Mononuclear cell (primary cell): ENCODE data around the gene ZNF236. TPM values are rescaled to one million over a fixed set of nuclear protein-coding genes. Genes with fewer than 3 reads are reported as not detected.
"Not testable (repeated sequence)": the region's sequence is repeated elsewhere in the genome, so short reads cannot be mapped to it uniquely, and the experiment has no call there.

Source experiments
- H3K27me3 ChIP-seq: 2 replicates; pipeline ENCODE4 v1.6.0; 2011; ENCODE audit warnings: low read length, control low read depth; ENCODE audit not compliant: insufficient read depth
- H3K4me1 ChIP-seq: 2 replicates; pipeline ENCODE4 v1.5.1; 2011; ENCODE audit warnings: mild to moderate bottlenecking, low read length, control low read depth; ENCODE audit not compliant: insufficient read depth
- H3K4me3 ChIP-seq: 2 replicates; pipeline ENCODE4 v1.5.1; 2011; ENCODE audit warnings: mild to moderate bottlenecking, low read length, moderate library complexity
- H3K9me3 ChIP-seq: 2 replicates; pipeline ENCODE4 v1.5.1; 2011; ENCODE audit warnings: low read depth, mild to moderate bottlenecking, control low read depth, low read length
- total RNA-seq: library from RNA; depleted of rRNA; stranded (reverse); fragments of >200 nt; gene quantifications from one replicate; pipeline ENCODE4 v1.2.3, GENCODE V29; 2012

Gene ZNF236
- total RNA-seq, 1 donor: 21.4 TPM

GRCh38 chr18:77008006-77008405 lies 185.6 kb downstream of the ZNF236 start:
- Histone ChIP-seq H3K27me3 (no peaks in the 10 kb centered on the region), H3K4me3 (no peak overlapping the region), H3K4me1 (peaks cover 52% of the 10 kb centered on the region), H3K9me3 (no peaks in the 10 kb centered on the region)

DNA sequence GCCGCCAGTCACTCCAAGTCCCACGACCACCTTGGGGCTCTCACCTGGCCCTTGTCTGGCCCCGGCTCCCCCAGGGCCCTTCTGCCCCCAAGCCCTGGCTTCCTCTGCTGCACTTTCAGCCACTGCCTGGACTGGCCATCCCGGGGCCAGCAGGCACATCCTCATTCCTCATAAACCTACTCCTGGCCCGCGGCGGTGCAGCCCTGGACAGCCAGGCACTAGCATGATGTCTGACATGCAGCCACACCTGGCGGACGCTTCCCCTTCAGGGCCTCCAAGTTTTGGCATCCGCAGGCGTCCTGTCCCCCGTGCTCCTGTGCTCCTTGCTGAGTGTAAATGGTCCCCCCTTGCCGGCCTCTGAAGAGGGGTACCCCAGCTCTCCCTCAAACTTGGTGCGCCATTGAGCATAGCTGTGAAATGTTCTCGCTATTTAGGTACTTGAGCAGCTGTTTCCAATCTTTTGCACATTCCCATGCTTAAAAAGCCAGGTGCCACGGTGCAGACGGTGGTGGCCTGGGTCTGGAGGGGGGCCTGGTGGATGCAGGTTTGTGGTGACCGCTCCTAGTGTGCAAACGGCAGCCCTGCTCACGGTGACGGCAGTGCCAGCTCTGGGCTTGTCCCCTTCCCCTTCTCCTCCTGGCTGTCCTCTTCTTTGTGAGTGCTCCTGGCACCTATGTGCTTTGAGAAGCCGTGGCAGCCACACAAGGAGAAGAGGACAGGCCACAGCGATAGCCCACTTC lies 186.4 kb downstream of the ZNF236 start:
- H3K27me3 ChIP-seq: no peaks in the 10 kb centered on the region
- no peak overlapping the region for H3K4me3 ChIP-seq
- H3K4me1 ChIP-seq: peaks cover 58% of the 10 kb centered on the region
- no peaks in the 10 kb centered on the region for H3K9me3 ChIP-seq

- no peak overlapping the region for H3K4me3 ChIP-seq
- H3K4me1 ChIP-seq: peaks cover 58% of the 10 kb centered on the region
- no peaks in the 10 kb centered on the region for H3K9me3 ChIP-seq
- no peaks in the 10 kb centered on the region for H3K27me3 ChIP-seq
These were observed 187.3 kb downstream of the ZNF236 start for GRCh38 chr18:77009675-77010074.

- Histone ChIP-seq H3K27me3 (no peaks in the 10 kb centered on the region), H3K4me1 (peaks cover 43% of the 10 kb centered on the region), H3K9me3 (no peaks in the 10 kb centered on the region), H3K4me3 (no peak overlapping the region)
These were observed 189.8 kb downstream of the ZNF236 start for GRCh38 chr18:77012120-77012519.

DNA sequence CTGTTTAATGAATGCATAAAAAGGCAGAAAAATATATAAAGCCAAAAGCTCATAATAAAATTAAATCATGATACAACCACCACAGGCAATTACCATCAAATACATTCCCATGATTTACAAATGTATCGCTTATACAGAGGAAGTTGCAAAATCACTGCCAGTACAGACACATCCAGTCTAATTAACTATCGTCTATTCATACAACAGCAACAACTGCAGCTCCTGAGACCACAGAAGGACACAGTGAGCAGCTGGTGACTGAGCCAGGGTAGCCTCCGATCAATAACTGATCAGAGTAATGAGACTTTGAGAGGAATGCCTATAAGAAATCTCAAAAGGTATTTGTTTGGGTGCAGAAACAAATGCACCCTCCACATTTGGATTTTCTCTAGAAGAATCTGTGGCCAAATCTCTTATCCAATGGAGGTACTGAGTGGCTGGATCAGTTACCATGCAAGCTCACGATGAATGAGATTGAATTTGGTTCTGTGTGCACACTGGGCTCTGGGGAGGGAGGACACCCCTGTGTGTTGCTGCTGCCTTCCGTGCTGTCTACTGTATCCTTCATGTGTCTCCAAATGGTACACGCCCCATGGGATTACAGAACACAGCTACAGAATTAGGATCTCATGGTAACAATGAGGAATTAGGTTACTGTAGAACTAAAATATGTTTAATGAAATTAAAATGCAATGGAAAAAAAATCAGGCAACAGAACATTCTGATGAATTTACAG lies 190.6 kb downstream of the ZNF236 start:
- H3K9me3 ChIP-seq: no peaks in the 10 kb centered on the region
- H3K4me3 ChIP-seq: no peak overlapping the region
- H3K4me1 ChIP-seq: peaks cover 37% of the 10 kb centered on the region
- no peaks in the 10 kb centered on the region for H3K27me3 ChIP-seq

DNA sequence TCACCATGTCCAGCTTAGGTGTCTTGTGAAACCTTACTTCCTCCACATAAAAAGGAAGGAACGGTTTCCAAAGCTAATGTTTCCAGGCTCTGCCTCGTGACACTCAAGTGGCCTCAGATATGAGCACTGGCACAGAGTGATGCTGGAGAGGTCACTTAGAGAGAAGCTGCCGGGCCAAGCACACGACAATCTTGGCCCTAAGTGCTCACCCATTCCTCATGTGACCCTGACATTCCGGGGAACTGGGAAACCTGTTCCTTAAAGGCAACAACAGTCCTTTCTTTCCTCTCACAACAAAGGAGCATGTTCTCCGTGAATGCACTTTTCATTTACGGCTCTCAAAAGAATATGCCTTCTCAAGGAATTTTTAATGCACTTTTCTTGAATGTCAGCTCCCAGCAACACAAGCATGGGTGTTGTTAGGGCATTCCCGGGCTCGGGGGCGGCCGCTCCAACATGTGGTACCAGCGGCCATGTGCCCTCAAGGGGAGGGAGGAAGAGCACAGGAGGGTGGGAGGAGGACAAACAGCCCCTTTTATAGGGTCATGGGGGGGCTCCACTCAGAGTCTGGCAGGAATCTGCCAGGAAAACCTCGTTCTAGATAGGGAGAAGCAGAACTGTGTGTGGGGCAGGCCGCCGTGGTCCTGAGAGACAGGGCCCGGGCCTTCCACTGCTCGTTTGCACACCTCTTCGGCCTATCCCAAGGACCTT lies 191.6 kb downstream of the ZNF236 start:
- H3K4me3 ChIP-seq: no peak overlapping the region
- H3K4me1 ChIP-seq: peaks cover 37% of the 10 kb centered on the region
- no peaks in the 10 kb centered on the region for H3K9me3 ChIP-seq
- H3K27me3 ChIP-seq: no peaks in the 10 kb centered on the region

DNA sequence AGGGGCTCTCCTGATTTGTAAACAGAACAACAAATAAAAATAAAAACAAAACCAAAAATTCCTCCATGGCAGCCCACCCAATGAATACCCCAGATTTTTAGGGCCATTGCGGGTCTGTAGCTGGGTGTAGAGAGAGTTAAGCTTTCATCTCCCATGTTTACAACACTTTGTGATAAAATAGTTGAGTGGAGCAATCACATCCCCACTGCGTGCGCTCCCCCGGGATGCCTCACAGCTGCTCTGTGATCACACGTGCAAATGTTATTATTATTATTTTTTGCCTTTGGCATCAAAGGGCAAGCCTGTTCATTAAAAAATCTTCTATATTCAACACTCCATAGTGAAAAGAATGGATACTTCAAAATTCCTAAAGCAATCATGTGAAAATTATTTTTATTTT lies 192.2 kb downstream of the ZNF236 start:
- Histone ChIP-seq H3K9me3 (no peaks in the 10 kb centered on the region), H3K27me3 (no peaks in the 10 kb centered on the region), H3K4me3 (no peak overlapping the region), H3K4me1 (peaks cover 41% of the 10 kb centered on the region)

- no peaks in the 10 kb centered on the region for H3K27me3 ChIP-seq
- no peak overlapping the region for H3K4me3 ChIP-seq
- H3K4me1 ChIP-seq: peaks cover 42% of the 10 kb centered on the region
- H3K9me3 ChIP-seq: no peaks in the 10 kb centered on the region
These were observed 192.8 kb downstream of the ZNF236 start for GRCh38 chr18:77015169-77015568.

DNA sequence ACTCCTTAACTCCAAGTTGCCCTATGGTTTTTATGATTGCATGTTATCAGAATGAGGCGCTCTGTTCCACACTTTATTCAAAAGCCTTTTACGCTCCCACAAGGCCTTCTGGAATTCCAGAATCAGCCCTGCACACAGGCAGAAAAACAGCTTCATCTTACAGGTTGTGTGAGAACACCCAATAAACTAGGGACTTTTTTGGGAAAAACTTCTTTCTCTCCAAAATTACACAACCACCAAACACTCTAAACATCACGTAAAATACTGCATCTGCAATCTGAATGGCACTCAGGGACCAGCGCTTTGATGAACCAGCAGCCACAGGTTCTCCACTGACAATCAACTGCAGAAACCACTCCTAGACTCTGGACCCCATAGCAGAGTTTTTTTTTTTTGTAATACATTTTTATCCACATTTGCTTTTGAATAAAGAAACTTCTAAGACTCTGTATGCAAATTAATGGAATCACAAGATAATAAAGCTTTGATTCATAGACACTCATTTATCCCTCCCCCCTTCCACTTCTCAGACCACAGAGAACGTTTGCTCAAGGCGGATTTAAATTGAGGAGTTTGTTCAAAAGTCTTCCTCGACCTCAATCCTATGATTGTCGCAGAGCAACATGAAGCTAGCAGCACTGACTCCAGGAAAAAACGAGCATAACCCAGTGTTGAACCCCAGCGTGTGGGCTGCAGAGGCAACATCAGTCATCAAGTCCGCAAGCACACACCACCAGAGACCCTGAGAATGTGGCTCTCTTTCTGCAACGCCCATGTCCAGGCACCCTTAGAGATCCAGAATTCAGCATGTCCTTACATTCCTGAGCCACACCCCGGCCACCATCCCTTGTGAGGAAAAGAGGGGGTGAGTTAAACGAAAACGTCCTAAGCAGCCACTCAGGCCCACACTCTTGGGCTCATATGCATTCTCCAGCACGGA lies 193.7 kb downstream of the ZNF236 start:
- Histone ChIP-seq H3K9me3 (no peaks in the 10 kb centered on the region), H3K4me3 (no peak overlapping the region), H3K27me3 (no peaks in the 10 kb centered on the region), H3K4me1 (peaks cover 48% of the 10 kb centered on the region)

- Histone ChIP-seq H3K27me3 (no peaks in the 10 kb centered on the region), H3K9me3 (no peaks in the 10 kb centered on the region), H3K4me3 (no peak overlapping the region), H3K4me1 (peaks cover 50% of the 10 kb centered on the region)
These were observed 194.6 kb downstream of the ZNF236 start for GRCh38 chr18:77016936-77017335.

DNA sequence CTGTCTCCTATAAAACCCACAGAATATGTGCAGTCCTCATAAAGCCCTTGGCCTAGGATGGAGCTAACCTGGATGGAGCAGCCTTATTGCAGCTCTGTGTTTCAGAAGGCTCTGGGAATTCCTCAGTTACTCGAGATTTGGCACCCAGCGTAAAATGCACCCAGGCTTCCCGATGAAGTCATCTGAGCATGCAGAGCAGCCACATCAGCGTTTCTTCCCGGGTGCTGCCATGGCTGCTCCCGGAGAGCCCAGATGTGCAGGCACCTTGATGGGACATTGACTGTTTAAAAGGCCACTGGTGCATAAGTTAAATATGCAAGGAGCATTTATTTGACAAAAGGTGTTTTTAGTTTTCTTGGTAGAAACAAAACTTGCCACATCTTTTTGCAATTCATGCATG lies 195.0 kb downstream of the ZNF236 start:
- Histone ChIP-seq H3K4me1 (peaks cover 46% of the 10 kb centered on the region), H3K9me3 (no peaks in the 10 kb centered on the region)

DNA sequence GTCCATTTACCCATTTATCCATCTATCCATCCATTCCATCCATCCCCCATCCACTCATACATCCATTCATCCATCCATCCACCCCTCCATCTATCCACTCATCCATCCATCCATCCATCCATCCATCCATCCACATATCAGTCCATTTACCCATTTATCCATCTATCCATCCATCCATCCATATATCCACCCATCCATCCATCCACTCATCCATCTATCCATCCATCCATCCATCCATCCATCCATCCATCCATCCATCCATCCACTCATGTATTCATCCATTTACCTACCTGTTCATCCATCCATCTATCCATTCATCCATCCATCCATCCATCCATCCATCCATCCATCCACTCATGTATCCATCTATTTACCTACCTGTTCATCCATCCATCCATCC lies 196.3 kb downstream of the ZNF236 start:
- H3K27me3 ChIP-seq, H3K4me3 ChIP-seq, H3K9me3 ChIP-seq: not testable (repeated sequence)
- H3K4me1 ChIP-seq: peaks cover 38% of the 10 kb centered on the region

More for the DNA sequence above, 195.0 kb downstream of the ZNF236 start:
- Histone ChIP-seq H3K27me3 (no peaks in the 10 kb centered on the region), H3K4me3 (no peak overlapping the region)

DNA sequence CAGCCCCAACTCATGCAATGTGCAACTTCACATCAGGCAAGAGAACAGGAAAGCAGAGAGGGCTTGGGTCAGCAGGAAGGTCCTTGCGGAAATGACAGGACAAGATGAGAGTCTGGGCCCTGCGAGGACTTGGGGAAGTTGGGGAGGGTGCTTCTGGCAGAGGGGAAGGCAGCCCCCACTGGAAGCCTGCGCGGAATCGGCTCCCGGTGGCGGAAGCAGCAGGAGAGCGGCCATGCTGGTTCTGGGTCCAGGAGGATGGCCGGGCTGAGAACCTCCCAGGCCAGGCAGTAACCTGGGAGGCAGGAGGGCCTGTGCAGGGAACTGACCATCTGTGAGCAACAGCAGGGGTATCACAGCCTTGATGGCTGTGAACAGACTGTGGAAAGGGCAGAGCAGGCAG lies 197.3 kb downstream of the ZNF236 start:
- Histone ChIP-seq H3K4me3 (no peak overlapping the region), H3K9me3 (no peaks in the 10 kb centered on the region), H3K4me1 (peaks cover 28% of the 10 kb centered on the region), H3K27me3 (no peaks in the 10 kb centered on the region)
